ENCODE results near the gene ZKSCAN4. TPM values are rescaled to one million over a fixed set of nuclear protein-coding genes. Genes with fewer than 3 reads are reported as not detected.

The ZKSCAN4 gene
- total RNA-seq, 4 donors from 2014 or later, result 1.7 to 5.4 (median 4.4) TPM

GRCh38 chr6:28235912-28236452 is 16.1 kb downstream of the ZKSCAN4 start:
- no peak overlapping the region for H3K27ac ChIP-seq (replicated peaks in 1 of 4)
- H3K9me3 ChIP-seq, result no peaks in the 10 kb centered on the region
- TF ChIP-seq POLR2AphosphoS5 (IDR thresholded peaks at IDR 0.05) (no peak), EP300 (IDR thresholded peaks at IDR 0.05) (no peak), POLR2A (IDR thresholded peaks at IDR 0.05; ENCODE audit: low read depth) (no peak)
- TF ChIP-seq, protein P1, sequence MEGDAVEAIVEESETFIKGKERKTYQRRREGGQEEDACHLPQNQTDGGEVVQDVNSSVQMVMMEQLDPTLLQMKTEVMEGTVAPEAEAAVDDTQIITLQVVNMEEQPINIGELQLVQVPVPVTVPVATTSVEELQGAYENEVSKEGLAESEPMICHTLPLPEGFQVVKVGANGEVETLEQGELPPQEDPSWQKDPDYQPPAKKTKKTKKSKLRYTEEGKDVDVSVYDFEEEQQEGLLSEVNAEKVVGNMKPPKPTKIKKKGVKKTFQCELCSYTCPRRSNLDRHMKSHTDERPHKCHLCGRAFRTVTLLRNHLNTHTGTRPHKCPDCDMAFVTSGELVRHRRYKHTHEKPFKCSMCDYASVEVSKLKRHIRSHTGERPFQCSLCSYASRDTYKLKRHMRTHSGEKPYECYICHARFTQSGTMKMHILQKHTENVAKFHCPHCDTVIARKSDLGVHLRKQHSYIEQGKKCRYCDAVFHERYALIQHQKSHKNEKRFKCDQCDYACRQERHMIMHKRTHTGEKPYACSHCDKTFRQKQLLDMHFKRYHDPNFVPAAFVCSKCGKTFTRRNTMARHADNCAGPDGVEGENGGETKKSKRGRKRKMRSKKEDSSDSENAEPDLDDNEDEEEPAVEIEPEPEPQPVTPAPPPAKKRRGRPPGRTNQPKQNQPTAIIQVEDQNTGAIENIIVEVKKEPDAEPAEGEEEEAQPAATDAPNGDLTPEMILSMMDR (IDR thresholded peaks at IDR 0.05), result no peak
- no peak overlapping the region for H3K4me3 ChIP-seq
- no peaks in the 10 kb centered on the region for H3K4me1 ChIP-seq
- no peaks in the 10 kb centered on the region for H3K27me3 ChIP-seq
- intact Hi-C loops (cut with DNase I), result no loop called here
- 93% methylated on average over 3 of the region's 3 CpGs for WGBS
- H3K36me3 ChIP-seq, result peaks cover 17 to 56% (median 30%) of the 10 kb centered on the region in 4 donors
- DNase-seq (ENCODE audit: extremely low spot score), result no peak

- no peaks in the 10 kb centered on the region for H3K9me3 ChIP-seq
- no peaks in the 10 kb centered on the region for H3K27me3 ChIP-seq
- intact Hi-C loops (cut with DNase I), result no loop called here
- H3K27ac ChIP-seq (replicated peaks in 1 of 4), result no peak overlapping the region
- WGBS, result 94% methylated on average over 11 of the region's 11 CpGs
- TF ChIP-seq POLR2A (IDR thresholded peaks at IDR 0.05; ENCODE audit: low read depth) (no peak), EP300 (IDR thresholded peaks at IDR 0.05) (no peak), POLR2AphosphoS5 (IDR thresholded peaks at IDR 0.05) (no peak)
- TF ChIP-seq, protein P1 (IDR thresholded peaks at IDR 0.05), result no peak
- peaks cover 43 to 73% (median 61%) of the 10 kb centered on the region in 4 donors for H3K36me3 ChIP-seq
- no peaks in the 10 kb centered on the region for H3K4me1 ChIP-seq
- no peak overlapping the region for H3K4me3 ChIP-seq
- DNase-seq (ENCODE audit: extremely low spot score), result no peak
These were observed 19.3 kb downstream of the ZKSCAN4 start for GRCh38 chr6:28232785-28233184.

DNA sequence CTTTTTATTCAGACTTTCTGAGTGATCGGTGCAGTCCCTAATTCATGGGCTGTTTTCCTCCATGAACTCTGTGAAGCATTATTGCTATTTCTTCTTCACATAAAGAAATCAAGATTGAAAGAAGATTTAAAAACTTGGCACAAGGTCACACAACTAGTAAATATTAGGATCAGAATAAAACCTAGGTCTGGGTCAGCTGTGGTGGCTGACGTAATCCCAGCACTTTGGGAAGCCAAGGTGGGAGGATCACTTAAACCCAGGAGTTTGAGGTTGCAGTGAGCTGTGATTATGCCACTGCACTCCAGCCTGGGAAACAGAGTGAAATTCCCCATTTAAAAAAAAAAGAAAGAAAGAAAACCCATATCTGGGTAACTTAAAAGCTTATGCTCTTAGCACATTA is 25.6 kb downstream of the ZKSCAN4 start:
- intact Hi-C loops (cut with DNase I), result loop anchor here (5.0 kb wide), 2 partner anchors 36 to 84 kb away; partner anchors contain the start of gene ZKSCAN8
- 84% methylated on average over 2 of the region's 2 CpGs for WGBS
- H3K27ac ChIP-seq (replicated peaks in 1 of 4), result no peak overlapping the region
- TF ChIP-seq, protein P1 (IDR thresholded peaks at IDR 0.05), result no peak
- TF ChIP-seq POLR2A (IDR thresholded peaks at IDR 0.05; ENCODE audit: low read depth) (no peak), POLR2AphosphoS5 (IDR thresholded peaks at IDR 0.05) (no peak), EP300 (IDR thresholded peaks at IDR 0.05) (no peak)
- peaks cover 10 to 27% (median 17%) of the 10 kb centered on the region in 4 donors for H3K4me1 ChIP-seq
- H3K27me3 ChIP-seq, result peaks cover 0 to 13% (median 0%) of the 10 kb centered on the region in 4 donors
- H3K36me3 ChIP-seq, result peaks cover 29 to 46% (median 44%) of the 10 kb centered on the region in 4 donors
- DNase-seq (ENCODE audit: extremely low spot score), result no peak
- H3K4me3 ChIP-seq, result no peak overlapping the region
- H3K9me3 ChIP-seq, result no peaks in the 10 kb centered on the region

DNA sequence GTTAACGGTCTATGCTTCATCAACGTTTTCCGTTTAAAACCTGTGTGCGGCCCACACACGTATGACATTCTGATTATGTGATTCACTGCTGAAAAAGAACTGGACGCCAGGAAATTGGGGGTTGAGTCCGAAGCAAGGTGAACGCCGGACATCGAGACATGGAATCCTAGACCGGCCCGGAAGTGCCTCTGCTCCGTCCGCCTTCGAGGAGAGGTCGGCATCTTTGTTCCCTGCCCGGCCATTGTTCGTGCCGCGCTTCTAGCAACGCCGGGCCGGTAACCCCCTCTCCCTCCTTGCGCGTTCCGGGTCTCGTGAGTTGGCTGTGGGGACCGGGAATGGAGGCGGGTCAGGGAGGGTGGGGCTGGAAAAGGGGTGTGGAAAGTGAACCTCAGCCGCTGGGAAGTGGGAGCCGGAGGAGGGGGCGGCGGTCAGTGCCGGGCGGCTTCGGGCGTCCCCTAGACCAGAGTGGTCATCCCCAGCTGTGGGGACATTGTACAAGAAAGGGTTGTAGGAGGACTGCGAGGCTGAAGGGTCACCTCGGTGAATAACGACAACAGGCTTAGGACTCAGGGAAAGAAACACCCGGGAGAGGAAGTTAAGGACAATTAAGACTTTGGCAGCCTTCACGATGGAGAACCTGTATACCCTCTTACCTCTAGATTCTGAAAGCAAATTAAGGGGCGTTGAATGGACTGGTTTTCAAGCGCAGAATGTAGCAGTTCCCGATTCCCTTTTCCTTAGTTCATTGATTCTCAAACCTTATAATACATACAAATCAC is 26.8 kb downstream of the ZKSCAN4 start, which contains the start of gene ZSCAN9:
Gene ZSCAN9, plus strand, starts transcription at position 220 of the 779 bp plus-strand sequence. CDS start 1,810 bp downstream, outside the sequence.
- TF ChIP-seq, protein P1 (IDR thresholded peaks at IDR 0.05), result no peak
- no peak for TF ChIP-seq EP300 (IDR thresholded peaks at IDR 0.05)
- TF ChIP-seq POLR2AphosphoS5 (IDR thresholded peaks at IDR 0.05), result peak; percentile 73 to 80
- H3K27ac ChIP-seq (replicated peaks in 1 of 4), result peak within 1 kb of the TSS; percentile 81 to 88 (median 84)
- no peaks in the 10 kb centered on the region for H3K9me3 ChIP-seq
- peaks cover 0 to 19% (median 0%) of the 10 kb centered on the region in 4 donors for H3K27me3 ChIP-seq
- peaks cover 10 to 27% (median 17%) of the 10 kb centered on the region in 4 donors for H3K4me1 ChIP-seq
- H3K4me3 ChIP-seq, result peak within 1 kb of the TSS; percentile 69 to 89 (median 79)
- intact Hi-C loops (cut with DNase I), result loop anchor here (5.0 kb wide), 2 partner anchors 37 to 83 kb away; partner anchors contain the start of gene ZKSCAN8
- WGBS, result under 1% methylated on average over 23 of the region's 45 CpGs
- peak; percentile 95 for DNase-seq (ENCODE audit: extremely low spot score)
- H3K36me3 ChIP-seq, result peaks cover 27 to 34% (median 33%) of the 10 kb centered on the region in 4 donors
